Chondrocyte (in vitro differentiated cells): Measurements from ENCODE around the gene VPS26A. TPM values are rescaled to one million over a fixed set of nuclear protein-coding genes. Genes with fewer than 3 reads are reported as not detected.
"Not testable (repeated sequence)": the region's sequence is repeated elsewhere in the genome, so short reads cannot be mapped to it uniquely, and the experiment has no call there.

Experiments used
- DNase-seq: peaks from one replicate; pipeline ENCODE4 v3.0.0; 2021; ENCODE audit warnings: mixed read lengths, low spot score
- H3K27ac Mint-ChIP-seq: one replicate; pipeline ENCODE4 v1.8.0; 2021; ENCODE audit warnings: mild to moderate bottlenecking, moderate library complexity, mixed read lengths; ENCODE audit not compliant: unreplicated experiment
- H3K27me3 Mint-ChIP-seq: 2 replicates; pipeline ENCODE4 v1.8.0; 2021; ENCODE audit warnings: low read depth, mixed read lengths
- H3K36me3 Mint-ChIP-seq: 2 replicates; pipeline ENCODE4 v1.8.0; 2021; ENCODE audit warnings: low read depth, mixed read lengths
- H3K4me1 Mint-ChIP-seq: 2 replicates; pipeline ENCODE4 v1.8.0; 2021; ENCODE audit warnings: low read depth, mild to moderate bottlenecking, mixed read lengths
- H3K4me3 Mint-ChIP-seq: one replicate; pipeline ENCODE4 v1.8.0; 2021; ENCODE audit warnings: mild to moderate bottlenecking, moderate library complexity, mixed read lengths; ENCODE audit not compliant: unreplicated experiment
- H3K9me3 Mint-ChIP-seq: 2 replicates; pipeline ENCODE4 v1.8.0; 2021; ENCODE audit warnings: low read depth, mixed read lengths
- total RNA-seq: library from RNA; stranded (reverse); gene quantifications from 3 replicates; pipeline ENCODE4 v1.2.1, GENCODE V29; 2021
- TF ChIP-seq, protein P1 (sequence below): fragments of 200-600 bp; sonication (generic); IDR thresholded peaks from 2 replicates; pipeline ENCODE4 v1.5.0; 2021; ENCODE audit warnings: antibody characterized with exemption, mild to moderate bottlenecking, moderate library complexity

VPS26A gene
- total RNA-seq, 1 donor from 2014 or later, result 61.6 TPM

DNA sequence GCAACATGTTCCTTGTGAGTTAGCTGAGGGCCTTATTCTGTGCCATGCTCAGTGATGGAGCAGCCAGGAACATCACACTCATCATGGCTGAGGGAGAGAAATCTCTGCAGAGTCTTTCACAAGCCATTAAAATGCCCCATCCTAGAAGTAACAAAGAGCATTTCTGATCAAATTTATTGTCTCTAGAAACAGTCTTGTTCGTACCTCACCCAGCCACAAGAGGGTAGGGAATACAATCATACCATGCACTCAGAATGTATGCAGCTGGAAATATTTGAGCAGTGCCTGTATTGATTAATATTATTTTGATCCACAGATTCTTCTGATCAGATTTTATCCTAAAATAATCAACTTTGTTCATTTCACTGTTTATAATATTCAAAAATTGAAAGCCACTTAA lies 17.3 kb downstream of the VPS26A start:
- H3K4me1 Mint-ChIP-seq, result no peaks in the 10 kb centered on the region
- no peak overlapping the region for H3K4me3 Mint-ChIP-seq
- peaks cover 3% of the 10 kb centered on the region for H3K36me3 Mint-ChIP-seq
- DNase-seq, result no peak
- TF ChIP-seq, protein P1, sequence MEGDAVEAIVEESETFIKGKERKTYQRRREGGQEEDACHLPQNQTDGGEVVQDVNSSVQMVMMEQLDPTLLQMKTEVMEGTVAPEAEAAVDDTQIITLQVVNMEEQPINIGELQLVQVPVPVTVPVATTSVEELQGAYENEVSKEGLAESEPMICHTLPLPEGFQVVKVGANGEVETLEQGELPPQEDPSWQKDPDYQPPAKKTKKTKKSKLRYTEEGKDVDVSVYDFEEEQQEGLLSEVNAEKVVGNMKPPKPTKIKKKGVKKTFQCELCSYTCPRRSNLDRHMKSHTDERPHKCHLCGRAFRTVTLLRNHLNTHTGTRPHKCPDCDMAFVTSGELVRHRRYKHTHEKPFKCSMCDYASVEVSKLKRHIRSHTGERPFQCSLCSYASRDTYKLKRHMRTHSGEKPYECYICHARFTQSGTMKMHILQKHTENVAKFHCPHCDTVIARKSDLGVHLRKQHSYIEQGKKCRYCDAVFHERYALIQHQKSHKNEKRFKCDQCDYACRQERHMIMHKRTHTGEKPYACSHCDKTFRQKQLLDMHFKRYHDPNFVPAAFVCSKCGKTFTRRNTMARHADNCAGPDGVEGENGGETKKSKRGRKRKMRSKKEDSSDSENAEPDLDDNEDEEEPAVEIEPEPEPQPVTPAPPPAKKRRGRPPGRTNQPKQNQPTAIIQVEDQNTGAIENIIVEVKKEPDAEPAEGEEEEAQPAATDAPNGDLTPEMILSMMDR, result peak; percentile 23
- H3K9me3 Mint-ChIP-seq, result no peaks in the 10 kb centered on the region
- no peak overlapping the region for H3K27ac Mint-ChIP-seq
- H3K27me3 Mint-ChIP-seq, result no peaks in the 10 kb centered on the region

GRCh38 chr10:69142074-69142473 lies 18.1 kb downstream of the VPS26A start:
- H3K4me3 Mint-ChIP-seq, H3K9me3 Mint-ChIP-seq: not testable (repeated sequence)

GRCh38 chr10:69142983-69143382 lies 19.0 kb downstream of the VPS26A start:
- Mint-ChIP-seq H3K27ac (no peak overlapping the region), H3K9me3 (no peaks in the 10 kb centered on the region), H3K27me3 (no peaks in the 10 kb centered on the region), H3K36me3 (no peaks in the 10 kb centered on the region), H3K4me3 (no peak overlapping the region), H3K4me1 (peaks cover 8% of the 10 kb centered on the region)
- TF ChIP-seq, protein P1, result no peak
- no peak for DNase-seq

More at GRCh38 chr10:69142074-69142473, 18.1 kb downstream of the VPS26A start:
- not testable (repeated sequence) for H3K4me1 Mint-ChIP-seq, H3K27ac Mint-ChIP-seq, DNase-seq, H3K36me3 Mint-ChIP-seq, H3K27me3 Mint-ChIP-seq

GRCh38 chr10:69145329-69145728 lies 21.4 kb downstream of the VPS26A start:
- no peaks in the 10 kb centered on the region for H3K36me3 Mint-ChIP-seq
- H3K27ac Mint-ChIP-seq, result no peak overlapping the region
- H3K4me3 Mint-ChIP-seq, result no peak overlapping the region
- TF ChIP-seq, protein P1, result no peak
- H3K4me1 Mint-ChIP-seq, result peaks cover 8% of the 10 kb centered on the region
- DNase-seq, result no peak
- H3K9me3 Mint-ChIP-seq, result no peaks in the 10 kb centered on the region
- no peaks in the 10 kb centered on the region for H3K27me3 Mint-ChIP-seq

GRCh38 chr10:69145864-69146263 lies 21.9 kb downstream of the VPS26A start:
- Mint-ChIP-seq H3K27ac (no peak overlapping the region), H3K4me3 (no peak overlapping the region), H3K27me3 (no peaks in the 10 kb centered on the region), H3K4me1 (peaks cover 8% of the 10 kb centered on the region), H3K9me3 (no peaks in the 10 kb centered on the region), H3K36me3 (no peaks in the 10 kb centered on the region)
- TF ChIP-seq, protein P1, result no peak
- no peak for DNase-seq

- DNase-seq, result no peak
- Mint-ChIP-seq H3K36me3 (no peaks in the 10 kb centered on the region), H3K27ac (no peak overlapping the region), H3K4me1 (peaks cover 8% of the 10 kb centered on the region), H3K27me3 (no peaks in the 10 kb centered on the region), H3K4me3 (no peak overlapping the region), H3K9me3 (no peaks in the 10 kb centered on the region)
- TF ChIP-seq, protein P1, result no peak
Observed at GRCh38 chr10:69146759-69147158, 22.8 kb downstream of the VPS26A start.
